Measurements from ENCODE around the gene STMN3. TPM values are rescaled to one million over a fixed set of nuclear protein-coding genes. Genes with fewer than 3 reads are reported as not detected.

The STMN3 gene
- total RNA-seq, 4 donors from 2014 or later, result 0.51 to 1.9 (median 0.88) TPM

DNA sequence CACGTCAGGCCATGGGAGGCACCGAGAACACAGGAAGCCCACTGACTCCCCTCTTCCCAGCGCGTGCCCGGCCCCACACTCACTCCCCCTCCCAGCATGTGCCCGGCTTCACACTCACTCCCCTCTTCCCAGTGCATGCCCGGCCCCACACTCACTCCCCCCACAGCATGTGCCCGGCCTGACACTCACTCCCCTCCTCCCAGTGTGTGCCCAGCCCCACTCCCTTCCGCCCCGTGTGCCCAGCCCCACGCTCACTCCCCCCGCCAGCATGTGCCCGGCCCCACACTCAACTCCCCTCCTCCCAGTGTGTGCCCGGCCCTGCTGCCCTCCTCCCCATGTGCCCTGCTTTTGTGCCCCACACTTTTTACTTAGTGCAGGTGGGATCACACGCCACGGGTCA, 14.6 kb upstream of the STMN3 start:
- peaks cover 0 to 34% of the 10 kb centered on the region in 2 donors for H3K36me3 ChIP-seq
- H3K27me3 ChIP-seq, result no peaks in the 10 kb centered on the region
- H3K4me3 ChIP-seq, result no peak overlapping the region
- no peak overlapping the region for H3K27ac ChIP-seq
- DNase-seq, result no peak
- ATAC-seq, result no peak
- TF ChIP-seq POLR2A (IDR thresholded peaks at IDR 0.05), result no peak
- TF ChIP-seq, protein P1, sequence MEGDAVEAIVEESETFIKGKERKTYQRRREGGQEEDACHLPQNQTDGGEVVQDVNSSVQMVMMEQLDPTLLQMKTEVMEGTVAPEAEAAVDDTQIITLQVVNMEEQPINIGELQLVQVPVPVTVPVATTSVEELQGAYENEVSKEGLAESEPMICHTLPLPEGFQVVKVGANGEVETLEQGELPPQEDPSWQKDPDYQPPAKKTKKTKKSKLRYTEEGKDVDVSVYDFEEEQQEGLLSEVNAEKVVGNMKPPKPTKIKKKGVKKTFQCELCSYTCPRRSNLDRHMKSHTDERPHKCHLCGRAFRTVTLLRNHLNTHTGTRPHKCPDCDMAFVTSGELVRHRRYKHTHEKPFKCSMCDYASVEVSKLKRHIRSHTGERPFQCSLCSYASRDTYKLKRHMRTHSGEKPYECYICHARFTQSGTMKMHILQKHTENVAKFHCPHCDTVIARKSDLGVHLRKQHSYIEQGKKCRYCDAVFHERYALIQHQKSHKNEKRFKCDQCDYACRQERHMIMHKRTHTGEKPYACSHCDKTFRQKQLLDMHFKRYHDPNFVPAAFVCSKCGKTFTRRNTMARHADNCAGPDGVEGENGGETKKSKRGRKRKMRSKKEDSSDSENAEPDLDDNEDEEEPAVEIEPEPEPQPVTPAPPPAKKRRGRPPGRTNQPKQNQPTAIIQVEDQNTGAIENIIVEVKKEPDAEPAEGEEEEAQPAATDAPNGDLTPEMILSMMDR (IDR thresholded peaks at IDR 0.05 in 4 of 5, conservative IDR thresholded peaks at IDR 0.05 in 1 of 5), result no peak
- in situ Hi-C loops (cut with MboI; ENCODE audit: low sequenced_read_pairs in 4 of 4) (no loop called here), intact Hi-C loops (cut with DNase I; ENCODE audit: low total_unique reads) (no loop called here)
- H3K4me1 ChIP-seq, result no peaks in the 10 kb centered on the region
- H3K9me3 ChIP-seq, result no peaks in the 10 kb centered on the region

DNA sequence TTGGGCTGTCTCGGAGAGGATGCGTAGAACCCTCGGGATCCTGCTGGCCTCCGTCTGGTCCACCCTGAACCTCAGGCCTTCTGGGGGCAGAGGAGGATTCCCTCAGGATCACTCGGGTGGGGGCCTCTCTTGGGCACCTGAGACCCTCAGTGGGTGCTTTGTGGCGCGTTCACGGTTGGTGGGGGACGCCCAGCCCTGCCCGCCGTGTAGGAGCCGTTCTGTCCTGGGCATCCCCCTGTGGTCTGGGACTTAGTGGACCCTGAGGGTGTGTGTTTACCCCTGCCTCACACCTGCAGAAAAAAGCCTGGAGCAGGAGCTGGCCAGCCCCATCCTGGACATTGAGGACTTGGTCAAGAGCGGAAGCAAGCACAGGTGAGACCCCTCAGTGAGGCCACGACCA, 12.5 kb upstream of the STMN3 start:
- Histone ChIP-seq H3K36me3 (peaks cover 0 to 39% of the 10 kb centered on the region in 2 donors), H3K27me3 (no peaks in the 10 kb centered on the region), H3K4me1 (no peaks in the 10 kb centered on the region), H3K9me3 (no peaks in the 10 kb centered on the region), H3K4me3 (no peak overlapping the region), H3K27ac (no peak overlapping the region)
- intact Hi-C loops (cut with DNase I; ENCODE audit: low total_unique reads) (no loop called here), in situ Hi-C loops (cut with MboI; ENCODE audit: low sequenced_read_pairs in 4 of 4) (no loop called here)
- ATAC-seq, result no peak
- DNase-seq, result no peak
- no peak for TF ChIP-seq POLR2A (IDR thresholded peaks at IDR 0.05)
- TF ChIP-seq, protein P1 (IDR thresholded peaks at IDR 0.05 in 4 of 5, conservative IDR thresholded peaks at IDR 0.05 in 1 of 5), result no peak

DNA sequence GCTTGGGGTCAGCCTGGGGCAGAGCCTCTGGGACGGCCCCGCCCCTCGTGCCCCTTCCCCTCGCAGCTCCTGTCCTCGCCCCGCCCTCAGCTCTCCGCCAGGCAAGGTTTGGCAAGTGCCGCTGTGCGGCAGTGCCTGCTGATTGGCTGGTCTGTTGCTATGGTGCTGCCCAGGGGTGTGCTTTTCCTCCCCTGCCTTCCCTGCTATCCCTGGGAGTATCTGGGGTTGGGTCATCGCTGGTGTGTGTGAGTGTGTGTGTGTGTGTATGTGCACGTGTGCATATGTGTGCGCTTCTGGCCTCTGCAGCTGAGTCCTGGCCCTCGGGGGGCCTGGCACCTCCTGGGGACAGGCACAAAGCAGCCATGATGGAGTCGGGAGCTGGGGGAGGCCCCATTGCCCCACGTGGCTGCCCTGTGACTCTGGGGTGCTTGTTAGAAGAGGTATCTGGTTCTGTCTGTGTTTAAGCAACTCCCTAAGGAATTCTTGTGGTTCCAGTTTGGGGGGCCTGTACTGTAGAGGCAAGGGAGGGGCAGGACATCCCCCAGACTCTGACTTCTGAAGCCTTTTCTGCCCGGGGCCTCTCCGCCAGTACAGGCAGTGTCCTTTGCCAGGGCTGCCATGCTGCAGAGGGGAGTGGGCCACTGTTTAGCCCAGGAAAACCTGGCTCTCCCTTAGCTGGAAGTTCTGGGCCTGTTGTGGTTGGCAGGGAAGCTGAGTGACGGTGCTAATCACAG, 11.8 kb upstream of the STMN3 start:
- Histone ChIP-seq H3K27ac (no peak overlapping the region), H3K27me3 (no peaks in the 10 kb centered on the region), H3K4me3 (no peak overlapping the region), H3K4me1 (no peaks in the 10 kb centered on the region), H3K36me3 (peaks cover 0 to 46% of the 10 kb centered on the region in 2 donors), H3K9me3 (no peaks in the 10 kb centered on the region)
- ATAC-seq, result no peak
- in situ Hi-C loops (cut with MboI; ENCODE audit: low sequenced_read_pairs in 4 of 4), result no loop called here
- intact Hi-C loops (cut with DNase I; ENCODE audit: low total_unique reads), result no loop called here
- no peak for TF ChIP-seq POLR2A (IDR thresholded peaks at IDR 0.05)
- TF ChIP-seq, protein P1 (IDR thresholded peaks at IDR 0.05 in 4 of 5, conservative IDR thresholded peaks at IDR 0.05 in 1 of 5), result no peak
- no peak for DNase-seq

DNA sequence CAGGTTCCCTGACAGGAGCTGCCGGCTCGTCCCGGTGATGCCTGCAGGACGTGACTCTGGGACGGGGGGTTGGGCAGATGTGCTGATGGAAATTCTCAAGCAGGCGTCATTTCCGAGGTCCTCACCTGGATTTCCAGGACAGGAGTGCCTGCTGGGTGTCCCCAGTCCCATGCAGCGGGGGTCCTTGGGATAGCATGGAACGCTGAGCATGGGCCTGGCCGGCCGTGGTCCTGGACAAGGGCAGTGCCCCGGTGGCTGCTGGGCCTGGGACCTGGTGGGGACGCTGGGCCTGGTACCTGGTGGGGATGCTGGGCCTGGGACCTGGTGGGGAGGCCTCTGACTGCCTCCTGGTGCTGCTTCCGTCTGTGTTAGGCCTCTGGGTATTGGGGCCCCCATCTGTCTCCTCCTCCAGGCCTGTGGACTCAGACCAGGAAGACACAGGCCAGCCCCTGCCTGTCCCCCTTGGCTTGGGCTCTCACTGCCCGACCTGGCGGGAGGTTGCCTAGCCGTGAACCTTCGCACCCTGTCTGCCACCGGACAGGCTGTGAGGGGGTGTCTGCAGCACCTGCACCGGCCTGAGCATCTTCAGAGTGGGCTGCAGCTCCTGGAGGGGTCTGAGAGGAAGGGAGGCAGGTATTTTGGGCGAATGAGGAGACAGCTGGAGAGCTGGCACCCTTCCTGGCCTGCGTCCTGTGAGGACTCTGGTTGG, 11.1 kb upstream of the STMN3 start:
- DNase-seq (no peak), ATAC-seq (no peak)
- Histone ChIP-seq H3K4me3 (no peak overlapping the region), H3K27me3 (no peaks in the 10 kb centered on the region), H3K4me1 (peaks cover 2 to 4% of the 10 kb centered on the region in 2 donors), H3K27ac (no peak overlapping the region), H3K9me3 (no peaks in the 10 kb centered on the region), H3K36me3 (peaks cover 0 to 47% of the 10 kb centered on the region in 2 donors)
- in situ Hi-C loops (cut with MboI; ENCODE audit: low sequenced_read_pairs in 4 of 4), result no loop called here
- intact Hi-C loops (cut with DNase I; ENCODE audit: low total_unique reads), result no loop called here
- TF ChIP-seq POLR2A (IDR thresholded peaks at IDR 0.05), result no peak
- TF ChIP-seq, protein P1 (IDR thresholded peaks at IDR 0.05 in 4 of 5, conservative IDR thresholded peaks at IDR 0.05 in 1 of 5), result no peak

All from gastrocnemius medialis (tissue), 4 donors.